Measurements from ENCODE around the gene RPS15.

RPS15 gene

GRCh38 chr19:1461862-1462261 lies 23.7 kb downstream of the RPS15 start:
- no peak overlapping the region for H3K27ac ChIP-seq
- no peak overlapping the region for H3K4me2 ChIP-seq (ENCODE audit: low read length)
- H3K4me3 ChIP-seq (ENCODE audit: low read depth, low read length): no peak overlapping the region
- H3K79me2 ChIP-seq: peaks cover 10% of the 10 kb centered on the region
- H2AFZ ChIP-seq: no peak overlapping the region
- peaks cover 2% of the 10 kb centered on the region for H3K4me1 ChIP-seq
- no peaks in the 10 kb centered on the region for H3K36me3 ChIP-seq (ENCODE audit: control insufficient read depth, insufficient read depth, low read length)
- TF ChIP-seq CTCF (IDR thresholded peaks at IDR 0.05): no peak
- no peaks in the 10 kb centered on the region for H3K9me3 ChIP-seq (ENCODE audit: control insufficient read depth, low read length)
- no peaks in the 10 kb centered on the region for H3K27me3 ChIP-seq (ENCODE audit: control insufficient read depth, insufficient read depth, low read length)
- H3K9ac ChIP-seq: no peak overlapping the region

GRCh38 chr19:1465191-1466016 lies 27.2 kb downstream of the RPS15 start:
- TF ChIP-seq CTCF (IDR thresholded peaks at IDR 0.05): peak; percentile 10
- peaks cover 10% of the 10 kb centered on the region for H3K79me2 ChIP-seq
- H3K9ac ChIP-seq: no peak overlapping the region
- H3K36me3 ChIP-seq (ENCODE audit: control insufficient read depth, insufficient read depth, low read length): no peaks in the 10 kb centered on the region
- peaks cover 14% of the 10 kb centered on the region for H3K4me1 ChIP-seq
- H3K27me3 ChIP-seq (ENCODE audit: control insufficient read depth, insufficient read depth, low read length): peaks cover 11% of the 10 kb centered on the region
- H3K4me3 ChIP-seq (ENCODE audit: low read depth, low read length): no peak overlapping the region
- H3K4me2 ChIP-seq (ENCODE audit: low read length): no peak overlapping the region
- no peak overlapping the region for H2AFZ ChIP-seq
- no peak overlapping the region for H3K27ac ChIP-seq
- no peaks in the 10 kb centered on the region for H3K9me3 ChIP-seq (ENCODE audit: control insufficient read depth, low read length)

- H3K4me1 ChIP-seq: peaks cover 14% of the 10 kb centered on the region
- H3K9ac ChIP-seq: no peak overlapping the region
- no peaks in the 10 kb centered on the region for H3K36me3 ChIP-seq (ENCODE audit: control insufficient read depth, insufficient read depth, low read length)
Measured at GRCh38 chr19:1466018-1466460, 27.8 kb downstream of the RPS15 start.

GRCh38 chr19:1466461-1467214 lies 28.4 kb downstream of the RPS15 start:
- peaks cover 14% of the 10 kb centered on the region for H3K4me1 ChIP-seq
- H3K27me3 ChIP-seq (ENCODE audit: control insufficient read depth, insufficient read depth, low read length): peaks cover 11% of the 10 kb centered on the region
- no peaks in the 10 kb centered on the region for H3K36me3 ChIP-seq (ENCODE audit: control insufficient read depth, insufficient read depth, low read length)
- TF ChIP-seq CTCF (IDR thresholded peaks at IDR 0.05): no peak
- no peak overlapping the region for H2AFZ ChIP-seq
- no peak overlapping the region for H3K4me2 ChIP-seq (ENCODE audit: low read length)
- H3K27ac ChIP-seq: no peak overlapping the region
- no peak overlapping the region for H3K9ac ChIP-seq
- H3K79me2 ChIP-seq: peaks cover 10% of the 10 kb centered on the region
- H3K4me3 ChIP-seq (ENCODE audit: low read depth, low read length): no peak overlapping the region
- no peaks in the 10 kb centered on the region for H3K9me3 ChIP-seq (ENCODE audit: control insufficient read depth, low read length)

More at GRCh38 chr19:1466018-1466460, 27.8 kb downstream of the RPS15 start:
- Histone ChIP-seq H3K4me2 (ENCODE audit: low read length) (no peak overlapping the region), H3K27me3 (ENCODE audit: control insufficient read depth, insufficient read depth, low read length) (peaks cover 11% of the 10 kb centered on the region), H3K9me3 (ENCODE audit: control insufficient read depth, low read length) (no peaks in the 10 kb centered on the region), H3K4me3 (ENCODE audit: low read depth, low read length) (no peak overlapping the region), H3K79me2 (peaks cover 10% of the 10 kb centered on the region), H3K27ac (no peak overlapping the region), H2AFZ (no peak overlapping the region)
- no peak for TF ChIP-seq CTCF (IDR thresholded peaks at IDR 0.05)

Measured in parathyroid adenoma (tissue), 2 donors.